HCT116 (cell line): ENCODE measurements around the gene APOM.

Source experiments
- ATF3 ChIP-seq: IDR thresholded peaks from 2 replicates; pipeline ENCODE4 v1.6.1; 2012
- CBX3 ChIP-seq: IDR thresholded peaks from 2 replicates; pipeline ENCODE4 v1.6.1; 2012; ENCODE audit warnings: low read depth
- CEBPB ChIP-seq: IDR thresholded peaks from 2 replicates; pipeline ENCODE4 v1.6.1; 2012; ENCODE audit warnings: low read depth
- CTCF ChIP-seq, 3 experiments: fragments of 200-600 bp in 1 of 3; sonication (generic) in 1 of 3; IDR thresholded peaks in 2 of 3; conservative IDR thresholded peaks in 1 of 3; 2 replicates each; pipeline ENCODE4 v1.5.1; 2012 to 2017; ENCODE audit warnings: low read depth in 2 of 3, low read length in 2 of 3, antibody characterized with exemption in 1 of 3, borderline replicate concordance in 1 of 3, control low read depth in 1 of 3, mild to moderate bottlenecking in 1 of 3, mixed read lengths in 1 of 3, mixed run types in 1 of 3, moderate library complexity in 1 of 3; ENCODE audit not compliant: insufficient read depth in 1 of 3
- EZH2 ChIP-seq: fragments of 200-600 bp; sonication (generic); IDR thresholded peaks from 2 replicates; pipeline ENCODE4 v1.6.1; 2017; ENCODE audit warnings: antibody characterized with exemption, mixed run types
- JUND ChIP-seq: IDR thresholded peaks from 2 replicates; pipeline ENCODE4 v1.6.1; 2012
- MAX ChIP-seq: IDR thresholded peaks from 2 replicates; pipeline ENCODE4 v1.6.1; 2012
- POLR2AphosphoS5 ChIP-seq: IDR thresholded peaks from 2 replicates; pipeline ENCODE4 v1.6.1; 2011; ENCODE audit warnings: mild to moderate bottlenecking, low read depth, low read length, moderate library complexity
- REST ChIP-seq: IDR thresholded peaks from 2 replicates; pipeline ENCODE4 v1.6.1; 2012; ENCODE audit warnings: low read depth
- YY1 ChIP-seq: IDR thresholded peaks from 2 replicates; pipeline ENCODE4 v1.6.1; 2011; ENCODE audit warnings: low read length, low read depth, moderate library complexity, mild to moderate bottlenecking; ENCODE audit not compliant: insufficient replicate concordance; ENCODE audit errors: extremely low read depth
- ZNF274 ChIP-seq: fragments of 200-500 bp; sonication (Bioruptor generic); IDR thresholded peaks from 2 replicates; pipeline ENCODE4 v1.6.1; 2014; ENCODE audit warnings: mild to moderate bottlenecking, low read depth, low read length, inconsistent platforms

GRCh38 chr6:31610968-31611367 is 44.7 kb upstream of the APOM start:
- TF ChIP-seq CTCF (IDR thresholded peaks at IDR 0.05 in 2 of 3, conservative IDR thresholded peaks at IDR 0.05 in 1 of 3; ENCODE audit: borderline replicate concordance in 1 of 3, insufficient read depth in 1 of 3, low read depth in 2 of 3, low read length in 2 of 3) (no peak), ZNF274 (no peak), POLR2AphosphoS5 (no peak), YY1 (no peak), CBX3 (no peak), EZH2 (no peak), CEBPB (no peak), MAX (no peak), REST (no peak), JUND (no peak), ATF3 (no peak)
